Caco-2 (cell line): ENCODE results near the gene HIVEP3. TPM values are rescaled to one million over a fixed set of nuclear protein-coding genes. Genes with fewer than 3 reads are reported as not detected.

Source experiments
- BruUV-seq: library from RNA; stranded (reverse); fragments of 400-500 nt; replicated peaks from 2 replicates; lab custom pipeline; 2021; lab: Mats Ljungman, UMichigan
- CTCF ChIA-PET: fragments of 300-600 bp; sonication (Branson Sonifier 250); formaldehyde crosslinking; loops from one replicate; lab custom pipeline; 2022; ENCODE audit warnings: antibody characterized with exemption; lab: Charles Lee
- POLR2A ChIA-PET: fragments of 300-600 bp; sonication (Branson Sonifier 250); formaldehyde crosslinking; loops from one replicate; lab custom pipeline; 2022; ENCODE audit warnings: antibody characterized with exemption; lab: Charles Lee
- DNase-seq, 2 experiments: peaks; one replicate each; pipeline versions ENCODE4 v3.0.0 to v3.0.0-alpha.2; 2020 to 2022
- H3K27me3 ChIP-seq: replicated peaks from 2 replicates; pipeline ENCODE4 v1.6.0; 2011; ENCODE audit warnings: low read length; ENCODE audit not compliant: control insufficient read depth, insufficient read depth
- H3K36me3 ChIP-seq: 2 replicates; pipeline ENCODE4 v1.5.1; 2011; ENCODE audit warnings: low read length; ENCODE audit not compliant: control insufficient read depth, insufficient read depth
- H3K4me1 ChIP-seq: fragments of 250-450 bp; sonication (Bioruptor Pico); 2 replicates; pipeline ENCODE4 v1.5.1; 2020; ENCODE audit warnings: mild to moderate bottlenecking
- H3K4me3 ChIP-seq: 2 replicates; pipeline ENCODE4 v1.5.1; 2011; ENCODE audit warnings: low read depth, mild to moderate bottlenecking, control low read depth, low read length
- H3K9me3 ChIP-seq: fragments of 250-450 bp; sonication (Bioruptor Pico); 2 replicates; pipeline ENCODE4 v1.5.1; 2020; ENCODE audit warnings: mild to moderate bottlenecking, moderate library complexity
- H3K27ac Mint-ChIP-seq: one replicate; pipeline ENCODE4 v1.8.0; 2022; ENCODE audit warnings: mixed read lengths; ENCODE audit not compliant: unreplicated experiment
- H3K27me3 Mint-ChIP-seq: one replicate; pipeline ENCODE4 v1.8.0; 2022; ENCODE audit warnings: mixed read lengths; ENCODE audit not compliant: insufficient read depth, unreplicated experiment
- H3K36me3 Mint-ChIP-seq: one replicate; pipeline ENCODE4 v1.8.0; 2022; ENCODE audit warnings: mild to moderate bottlenecking, mixed read lengths; ENCODE audit not compliant: insufficient read depth, unreplicated experiment
- H3K4me1 Mint-ChIP-seq: one replicate; pipeline ENCODE4 v1.8.0; 2022; ENCODE audit warnings: low read depth, mixed read lengths; ENCODE audit not compliant: unreplicated experiment
- H3K4me3 Mint-ChIP-seq: one replicate; pipeline ENCODE4 v1.8.0; 2022; ENCODE audit warnings: mild to moderate bottlenecking, moderate library complexity, mixed read lengths; ENCODE audit not compliant: unreplicated experiment
- H3K9me3 Mint-ChIP-seq: one replicate; pipeline ENCODE4 v1.8.0; 2022; ENCODE audit warnings: mixed read lengths; ENCODE audit not compliant: unreplicated experiment
- CTCF ChIP-seq, 2 experiments: fragments of 200-600 bp in 1 of 2; IDR thresholded peaks; 1 replicate in 1 of 2; 2 replicates in 1 of 2; pipeline versions ENCODE4 v1.5.1 to v1.8.0; 2011 to 2022; ENCODE audit warnings: antibody characterized with exemption in 1 of 2, control low read depth in 1 of 2, inconsistent platforms in 1 of 2, low read depth in 1 of 2, low read length in 1 of 2, mild to moderate bottlenecking in 1 of 2, moderate library complexity in 1 of 2; ENCODE audit not compliant: insufficient read depth in 1 of 2, severe bottlenecking in 1 of 2, unreplicated experiment in 1 of 2
- intact Hi-C: fragments of 100-400 bp; cut with micrococcal nuclease; formaldehyde crosslinking; loops from one replicate; pipeline ENCODE4 v1.10.0; 2022; ENCODE audit not compliant: unreplicated experiment
- total RNA-seq: library from RNA; stranded (reverse); gene quantifications from 2 replicates; pipeline ENCODE4 v1.2.3, GENCODE V29; 2022

HIVEP3 gene
- total RNA-seq, 1 experiment from 2014 or later: 0.25 TPM

- POLR2A ChIA-PET: no interaction called here
These were observed 302.2 kb downstream of the HIVEP3 start for GRCh38 chr1:41616563-41616962.

GRCh38 chr1:41615981-41616380 lies 302.7 kb downstream of the HIVEP3 start:
- CTCF ChIA-PET: no interaction called here
- no peaks in the 10 kb centered on the region for H3K36me3 Mint-ChIP-seq
- H3K9me3 ChIP-seq: no peaks in the 10 kb centered on the region
- no peak for DNase-seq
- H3K4me1 ChIP-seq: no peaks in the 10 kb centered on the region
- H3K4me3 ChIP-seq: no peak overlapping the region
- POLR2A ChIA-PET: no interaction called here
- H3K4me3 Mint-ChIP-seq: no peak overlapping the region
- intact Hi-C loops: no loop called here
- no peak for TF ChIP-seq CTCF (IDR thresholded peaks at IDR 0.05; ENCODE audit: insufficient read depth in 1 of 2, low read depth in 1 of 2, low read length in 1 of 2, severe bottlenecking in 1 of 2, unreplicated experiment in 1 of 2)
- no peaks in the 10 kb centered on the region for H3K36me3 ChIP-seq
- no peaks in the 10 kb centered on the region for H3K27me3 Mint-ChIP-seq
- H3K9me3 Mint-ChIP-seq: no peaks in the 10 kb centered on the region
- H3K27me3 ChIP-seq: no peaks in the 10 kb centered on the region
- no TSS peak for BruUV-seq
- no peaks in the 10 kb centered on the region for H3K4me1 Mint-ChIP-seq
- H3K27ac Mint-ChIP-seq: no peak overlapping the region

More at GRCh38 chr1:41616563-41616962, 302.2 kb downstream of the HIVEP3 start:
- no TSS peak for BruUV-seq
- H3K4me1 Mint-ChIP-seq: no peaks in the 10 kb centered on the region
- Histone ChIP-seq H3K4me1 (no peaks in the 10 kb centered on the region), H3K27me3 (no peaks in the 10 kb centered on the region), H3K36me3 (no peaks in the 10 kb centered on the region), H3K9me3 (no peaks in the 10 kb centered on the region), H3K4me3 (no peak overlapping the region)
- H3K36me3 Mint-ChIP-seq: no peaks in the 10 kb centered on the region
- intact Hi-C loops: no loop called here
- CTCF ChIA-PET: no interaction called here
- H3K9me3 Mint-ChIP-seq: no peaks in the 10 kb centered on the region
- H3K27me3 Mint-ChIP-seq: no peaks in the 10 kb centered on the region
- DNase-seq: no peak
- H3K4me3 Mint-ChIP-seq: no peak overlapping the region
- no peak for TF ChIP-seq CTCF (IDR thresholded peaks at IDR 0.05; ENCODE audit: insufficient read depth in 1 of 2, low read depth in 1 of 2, low read length in 1 of 2, severe bottlenecking in 1 of 2, unreplicated experiment in 1 of 2)
- no peak overlapping the region for H3K27ac Mint-ChIP-seq

GRCh38 chr1:41615316-41615715 lies 303.4 kb downstream of the HIVEP3 start:
- ChIA-PET CTCF (no interaction called here), POLR2A (no interaction called here)
- no peaks in the 10 kb centered on the region for H3K9me3 Mint-ChIP-seq
- H3K27ac Mint-ChIP-seq: no peak overlapping the region
- DNase-seq: no peak
- H3K4me3 Mint-ChIP-seq: no peak overlapping the region
- intact Hi-C loops: no loop called here
- Histone ChIP-seq H3K9me3 (no peaks in the 10 kb centered on the region), H3K4me3 (no peak overlapping the region), H3K4me1 (no peaks in the 10 kb centered on the region), H3K27me3 (no peaks in the 10 kb centered on the region), H3K36me3 (no peaks in the 10 kb centered on the region)
- no peak for TF ChIP-seq CTCF (IDR thresholded peaks at IDR 0.05; ENCODE audit: insufficient read depth in 1 of 2, low read depth in 1 of 2, low read length in 1 of 2, severe bottlenecking in 1 of 2, unreplicated experiment in 1 of 2)
- H3K27me3 Mint-ChIP-seq: no peaks in the 10 kb centered on the region
- BruUV-seq: no TSS peak
- H3K4me1 Mint-ChIP-seq: no peaks in the 10 kb centered on the region
- H3K36me3 Mint-ChIP-seq: no peaks in the 10 kb centered on the region
